Measurements from ENCODE around the gene MAPK8IP3.

DNA sequence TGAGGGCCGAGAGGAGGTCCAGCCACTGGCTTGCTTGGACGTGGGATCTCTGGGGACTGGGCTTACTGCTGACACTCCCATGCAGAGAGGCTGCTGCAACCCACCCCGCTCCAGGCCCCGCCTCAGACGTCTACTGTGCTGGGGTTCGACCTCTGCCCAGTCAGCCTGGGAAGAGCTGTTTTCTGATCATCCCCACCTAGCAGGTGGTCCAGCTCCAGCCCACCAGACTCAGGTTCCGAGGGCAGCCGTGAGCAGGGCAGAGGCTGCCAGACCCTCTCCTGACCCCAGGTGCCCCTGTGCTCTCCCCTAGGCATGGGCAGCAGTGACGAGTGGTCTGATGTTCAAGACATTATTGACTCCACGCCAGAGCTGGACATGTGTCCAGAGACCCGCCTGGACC, 41.9 kb downstream of the MAPK8IP3 start:
- TF ChIP-seq POLR2A (IDR thresholded peaks at IDR 0.05): no peak
- TF ChIP-seq, protein P1, sequence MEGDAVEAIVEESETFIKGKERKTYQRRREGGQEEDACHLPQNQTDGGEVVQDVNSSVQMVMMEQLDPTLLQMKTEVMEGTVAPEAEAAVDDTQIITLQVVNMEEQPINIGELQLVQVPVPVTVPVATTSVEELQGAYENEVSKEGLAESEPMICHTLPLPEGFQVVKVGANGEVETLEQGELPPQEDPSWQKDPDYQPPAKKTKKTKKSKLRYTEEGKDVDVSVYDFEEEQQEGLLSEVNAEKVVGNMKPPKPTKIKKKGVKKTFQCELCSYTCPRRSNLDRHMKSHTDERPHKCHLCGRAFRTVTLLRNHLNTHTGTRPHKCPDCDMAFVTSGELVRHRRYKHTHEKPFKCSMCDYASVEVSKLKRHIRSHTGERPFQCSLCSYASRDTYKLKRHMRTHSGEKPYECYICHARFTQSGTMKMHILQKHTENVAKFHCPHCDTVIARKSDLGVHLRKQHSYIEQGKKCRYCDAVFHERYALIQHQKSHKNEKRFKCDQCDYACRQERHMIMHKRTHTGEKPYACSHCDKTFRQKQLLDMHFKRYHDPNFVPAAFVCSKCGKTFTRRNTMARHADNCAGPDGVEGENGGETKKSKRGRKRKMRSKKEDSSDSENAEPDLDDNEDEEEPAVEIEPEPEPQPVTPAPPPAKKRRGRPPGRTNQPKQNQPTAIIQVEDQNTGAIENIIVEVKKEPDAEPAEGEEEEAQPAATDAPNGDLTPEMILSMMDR (IDR thresholded peaks at IDR 0.05): no peak
